Pancreas (tissue), 10 donors: Measurements from ENCODE around the gene SLC22A3. TPM values are rescaled to one million over a fixed set of nuclear protein-coding genes. Genes with fewer than 3 reads are reported as not detected.

Source experiments
- ATAC-seq, 4 donors: fragments of 200-7000 bp; cut with Tn5 transposase; one replicate each; pipeline versions ENCODE4 v1.8.0 to v1.9.1; 2020; ENCODE audit warnings: mild to moderate bottlenecking in 4 of 4, moderate library complexity in 4 of 4
- DNase-seq, 6 donors: peaks; one replicate each; pipeline ENCODE4 v3.0.0-alpha.2; 2020
- FAIRE-seq: peaks from 2 replicates; lab custom pipeline; 2012; peaks lifted over from hg19 to GRCh38; lab: Jason Lieb, UNC
- H3K27ac ChIP-seq, 4 donors: fragments of 200-600 bp; sonication (generic); 1 replicate in 3 of 4; 2 replicates in 1 of 4; pipeline versions ENCODE4 v1.5.0 to v1.8.0; 2020
- H3K27me3 ChIP-seq, 4 donors: fragments of 200-600 bp; one replicate each; pipeline ENCODE4 v1.8.0; 2021
- H3K36me3 ChIP-seq, 3 donors: fragments of 200-600 bp; sonication (generic) in 1 of 3; one replicate each; pipeline versions ENCODE4 v1.5.0 to v1.8.0; 2020 to 2021
- H3K4me1 ChIP-seq, 3 donors: fragments of 200-600 bp; one replicate each; pipeline ENCODE4 v1.8.0; 2021
- H3K4me3 ChIP-seq, 4 donors: fragments of 200-600 bp; sonication (generic) in 2 of 4; one replicate each; pipeline versions ENCODE4 v1.5.0 to v1.8.0; 2020 to 2021
- H3K9me3 ChIP-seq, 4 donors: fragments of 200-600 bp; one replicate each; pipeline ENCODE4 v1.8.0; 2021
- CTCF ChIP-seq, 4 donors: fragments of 200-600 bp; sonication (generic) in 3 of 4; IDR thresholded peaks; one replicate each; pipeline versions ENCODE4 v1.5.0 to v1.8.0; 2021; ENCODE audit warnings: antibody characterized with exemption in 4 of 4
- WGBS, 2 donors: extraction: QIAGEN DNeasy Blood & Tissue Kit; methylation state at CpG; one replicate each; pipeline ENCODE4 v1.1.7; 2013; 5-methylcytosine and 5-hydroxymethylcytosine counted together
- intact Hi-C, 3 donors: fragments of 100-400 bp; cut with DNase I; formaldehyde crosslinking; loops; one replicate each; pipeline versions ENCODE4 v1.11.1 to v1.14.2; 2022
- polyA plus RNA-seq, 2 donors: library from polyadenylated mRNA; stranded (reverse); fragments of 200-250 nt; gene quantifications; one replicate each; pipeline ENCODE4 v1.2.3, GENCODE V29; 2013
- total RNA-seq, 6 donors: library from RNA; stranded (reverse); fragmentation: NEBNext Ultra II Directional in 4 of 6; extraction: Animal tissue kit (Norgen Biotek cat#: 25700) in 4 of 6; gene quantifications; one replicate each; pipeline versions ENCODE4 v1.2.1 to v1.2.4, GENCODE V29; 2021 to 2023
- donor health status: healthy with polysubstance abuse.
- donor health status: DM: no; HTN: no; CAD: no; lungs with moderate emphysema.
- donor health status: DM: no; HTN: no; CAD: no.
- donor health status: control.
- donor health status: control.
- donor health status: Bipolar disorder and iron deficiency.
- donor health status: DM: yes; HTN: yes; CAD: no.
- donor health status: DM: no; HTN: no; CAD: no.
- donor health status: DM: no; HTN: no; CAD: no.
- donor health status: DM: yes; HTN: yes; CAD: no.

SLC22A3 gene
- total and polyA plus RNA-seq, 8 donors, result 0.04 to 5.3 (median 0.41) TPM

GRCh38 chr6:160349814-160350350, 1.7 kb downstream of the SLC22A3 start:
- DNase-seq (no peak), FAIRE-seq (no peak), ATAC-seq (no peak)
- no peaks in the 10 kb centered on the region for H3K4me1 ChIP-seq
- H3K4me3 ChIP-seq, result no peak overlapping the region
- no peak overlapping the region for H3K27ac ChIP-seq
- H3K9me3 ChIP-seq, result no peaks in the 10 kb centered on the region
- intact Hi-C loops, result no loop called here
- H3K36me3 ChIP-seq, result no peaks in the 10 kb centered on the region
- no peak for TF ChIP-seq CTCF (IDR thresholded peaks at IDR 0.05)
- 86 to 88% methylated on average over 11 of the region's 11 CpGs for WGBS, 2 donors
- peaks cover 0 to 12% (median 0%) of the 10 kb centered on the region in 4 donors for H3K27me3 ChIP-seq

GRCh38 chr6:160353950-160354496, 5.8 kb downstream of the SLC22A3 start:
- Histone ChIP-seq H3K4me3 (no peak overlapping the region), H3K36me3 (no peaks in the 10 kb centered on the region), H3K27me3 (peaks cover 0 to 12% (median 0%) of the 10 kb centered on the region in 4 donors), H3K4me1 (no peaks in the 10 kb centered on the region), H3K9me3 (no peaks in the 10 kb centered on the region), H3K27ac (no peak overlapping the region)
- 74 to 82% methylated on average over 2 of the region's 2 CpGs for WGBS, 2 donors
- FAIRE-seq (no peak), ATAC-seq (no peak), DNase-seq (no peak)
- intact Hi-C loops, result no loop called here
- TF ChIP-seq CTCF (IDR thresholded peaks at IDR 0.05), result no peak

GRCh38 chr6:160355001-160355400, 6.8 kb downstream of the SLC22A3 start:
- ATAC-seq (peak in 1 of 4 donors; percentile 45), DNase-seq (no peak), FAIRE-seq (no peak)
- no peak overlapping the region for H3K4me3 ChIP-seq
- peaks cover 0 to 6% (median 0%) of the 10 kb centered on the region in 4 donors for H3K27me3 ChIP-seq
- H3K27ac ChIP-seq, result no peak overlapping the region
- no peaks in the 10 kb centered on the region for H3K9me3 ChIP-seq
- no peaks in the 10 kb centered on the region for H3K4me1 ChIP-seq
- TF ChIP-seq CTCF (IDR thresholded peaks at IDR 0.05), result no peak
- no peaks in the 10 kb centered on the region for H3K36me3 ChIP-seq
- intact Hi-C loops, result no loop called here
- WGBS, 2 donors, result 80 to 90% methylated on average over 7 of the region's 7 CpGs

GRCh38 chr6:160356074-160356744, 8.0 kb downstream of the SLC22A3 start:
- Histone ChIP-seq H3K4me3 (no peak overlapping the region), H3K4me1 (no peaks in the 10 kb centered on the region), H3K27ac (no peak overlapping the region), H3K27me3 (no peaks in the 10 kb centered on the region), H3K9me3 (no peaks in the 10 kb centered on the region), H3K36me3 (no peaks in the 10 kb centered on the region)
- 80 to 83% methylated on average over 14 of the region's 14 CpGs for WGBS, 2 donors
- TF ChIP-seq CTCF (IDR thresholded peaks at IDR 0.05), result no peak
- intact Hi-C loops, result no loop called here
- ATAC-seq (peak in 1 of 4 donors; percentile 34), FAIRE-seq (no peak), DNase-seq (no peak)

GRCh38 chr6:160357088-160357487, 8.9 kb downstream of the SLC22A3 start:
- H3K4me3 ChIP-seq, result no peak overlapping the region
- no peaks in the 10 kb centered on the region for H3K9me3 ChIP-seq
- H3K36me3 ChIP-seq, result no peaks in the 10 kb centered on the region
- no peaks in the 10 kb centered on the region for H3K27me3 ChIP-seq
- FAIRE-seq, result no peak
- TF ChIP-seq CTCF (IDR thresholded peaks at IDR 0.05), result no peak
- no peak for DNase-seq
- no peak overlapping the region for H3K27ac ChIP-seq
- no peaks in the 10 kb centered on the region for H3K4me1 ChIP-seq
- 56 to 67% methylated on average over 6 of the region's 6 CpGs for WGBS, 2 donors
- intact Hi-C loops, result no loop called here
- ATAC-seq, result no peak
